ENCODE results near the gene PAQR7.
"Not testable (repeated sequence)": the region's sequence is repeated elsewhere in the genome, so short reads cannot be mapped to it uniquely, and the experiment has no call there.

PAQR7 gene

DNA sequence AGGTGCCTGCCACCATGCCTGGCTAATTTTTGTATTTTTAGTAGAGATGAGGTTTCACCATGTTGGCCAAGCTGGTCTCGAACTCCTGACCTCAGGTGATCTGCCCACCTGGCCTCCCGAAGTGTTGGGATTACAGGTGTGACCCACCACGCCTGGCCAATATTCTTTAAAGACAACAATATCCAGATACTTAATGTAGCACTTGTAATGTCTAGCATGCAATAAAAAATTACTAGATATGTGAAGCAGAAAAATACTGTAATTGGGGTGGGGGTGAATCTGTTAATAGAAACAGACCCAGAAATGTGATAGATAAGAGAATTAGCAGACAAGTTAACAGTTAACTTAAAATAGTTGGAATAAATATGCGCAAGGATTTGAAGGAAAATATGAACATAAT, 35.7 kb downstream of the PAQR7 start:
- DNase-seq: not testable (repeated sequence)

DNA sequence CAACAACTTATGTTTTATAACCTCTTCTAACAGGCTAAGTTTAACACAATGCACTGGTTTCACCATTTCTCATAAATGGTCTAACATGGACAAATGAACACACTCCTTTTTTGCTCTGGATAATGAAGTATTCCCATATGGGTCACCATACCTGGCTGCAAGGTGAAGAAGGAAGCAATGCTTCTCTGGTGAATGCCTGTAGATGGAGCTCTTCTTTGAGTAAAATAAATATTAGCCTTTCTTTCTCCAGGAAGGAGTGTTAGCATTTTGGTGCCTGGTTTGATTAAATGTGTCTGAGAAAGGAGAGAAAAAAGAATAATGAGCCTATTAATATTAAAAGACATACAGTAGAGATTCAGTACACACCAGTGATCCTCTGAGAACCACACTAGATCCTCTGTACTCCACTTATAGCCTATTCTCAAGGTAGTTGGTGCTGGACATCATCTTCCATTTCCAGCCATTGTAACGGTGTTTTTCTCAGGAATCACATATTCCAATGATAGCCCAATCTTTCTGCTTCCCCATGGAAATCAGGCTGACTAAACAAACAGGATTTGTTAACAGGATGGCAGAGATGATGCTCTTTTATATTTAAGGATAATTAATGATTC, 38.1 kb downstream of the PAQR7 start:
- no peak for DNase-seq

DNA sequence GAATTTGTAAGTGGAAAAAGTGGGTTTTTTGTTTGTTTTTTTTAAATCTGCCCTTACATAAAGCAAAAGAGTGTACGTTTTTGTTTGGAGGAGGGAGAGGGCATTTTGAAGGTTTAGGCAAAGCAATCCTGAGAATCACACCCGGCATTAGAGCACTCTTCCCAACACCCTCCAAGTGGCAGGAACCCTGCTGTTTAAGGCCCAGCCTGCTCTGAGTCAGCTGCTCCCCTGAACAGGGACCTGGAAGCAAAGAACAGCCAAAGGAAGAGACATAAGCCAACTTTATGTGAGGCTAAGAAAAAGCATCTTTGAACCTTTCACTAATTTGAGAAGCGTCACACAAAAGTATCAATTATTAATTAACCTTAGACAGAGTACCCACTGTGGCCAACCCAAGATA, 38.8 kb downstream of the PAQR7 start:
- DNase-seq: no peak

GRCh38 chr1:25834894-25835293, 40.6 kb downstream of the PAQR7 start:
- no peak for DNase-seq

DNA sequence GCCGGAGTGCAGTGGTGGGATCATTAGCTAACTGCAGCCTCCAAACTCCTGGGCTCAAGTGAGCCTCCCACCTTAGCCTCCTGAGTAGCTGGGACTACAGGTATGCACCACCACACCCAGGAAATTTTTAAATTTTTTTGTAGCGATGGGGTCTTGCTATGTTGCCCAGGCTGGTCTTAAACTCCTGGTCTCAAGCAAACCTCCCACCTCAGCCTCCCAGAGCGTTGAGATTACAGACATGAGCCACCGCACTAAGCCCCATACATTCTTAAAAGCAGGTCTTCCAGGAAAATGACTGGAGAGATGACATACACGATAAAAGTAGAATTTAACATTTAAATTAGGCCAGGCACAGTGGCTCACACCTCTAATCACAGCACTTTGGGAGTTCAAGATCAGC, 42.4 kb downstream of the PAQR7 start:
- no peak for DNase-seq

DNA sequence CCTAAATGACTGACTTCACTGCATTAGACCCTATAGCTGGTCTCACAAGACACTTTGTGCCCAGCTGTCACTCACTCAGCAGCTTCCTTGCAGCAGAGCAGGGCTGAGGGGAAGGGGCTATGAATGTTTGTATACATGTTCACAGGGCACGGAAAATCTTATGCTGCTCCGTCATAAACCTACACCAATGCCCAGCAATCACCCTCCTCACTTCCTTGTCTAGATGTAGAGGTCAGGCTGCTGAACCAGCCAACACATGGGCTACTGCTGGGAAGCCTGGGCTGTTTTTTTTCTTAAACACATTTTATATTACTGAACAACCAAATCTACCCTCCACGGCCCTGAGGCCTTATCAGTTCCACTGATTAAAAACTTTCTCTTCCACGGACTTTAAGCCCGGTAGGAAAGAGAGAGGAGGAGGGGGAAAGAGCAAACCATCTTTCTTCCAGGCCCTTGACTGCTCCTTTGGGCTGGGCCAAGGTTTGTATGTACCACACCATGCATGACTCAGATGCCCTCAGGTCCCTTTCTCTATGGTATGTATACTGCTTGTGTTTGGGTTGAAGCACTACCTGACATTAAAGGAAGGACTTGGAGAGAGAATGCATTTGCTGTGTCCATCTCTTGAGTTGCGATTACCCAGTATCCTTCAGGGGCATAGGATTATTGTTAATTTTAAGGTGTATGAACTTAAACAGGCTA, 43.0 kb downstream of the PAQR7 start:
- no peak for DNase-seq

- DNase-seq: no peak
Observed at GRCh38 chr1:25831569-25832196, 43.8 kb downstream of the PAQR7 start.

DNA sequence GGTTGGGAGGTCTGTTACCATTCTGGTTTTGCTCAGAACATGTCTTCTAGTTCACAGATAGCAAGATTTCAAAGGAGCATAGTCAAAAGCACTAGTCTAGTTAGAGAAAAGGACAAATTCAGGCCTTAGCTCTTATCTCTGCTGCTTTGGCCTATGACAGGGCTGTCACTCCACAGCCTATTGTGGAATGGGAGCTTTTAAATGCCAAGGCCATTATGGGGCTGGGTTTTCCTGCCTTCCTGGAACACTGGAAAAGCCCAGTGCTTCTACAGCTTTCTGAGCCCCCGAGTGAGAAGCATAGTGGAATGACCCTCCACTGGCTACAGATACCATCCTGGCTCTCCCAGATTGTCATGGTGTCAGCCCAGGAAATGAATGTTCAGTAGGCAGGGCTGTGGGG, 46.5 kb downstream of the PAQR7 start:
- DNase-seq: no peak

GRCh38 chr1:25828491-25828890, 47.0 kb downstream of the PAQR7 start:
- no peak for DNase-seq

DNA sequence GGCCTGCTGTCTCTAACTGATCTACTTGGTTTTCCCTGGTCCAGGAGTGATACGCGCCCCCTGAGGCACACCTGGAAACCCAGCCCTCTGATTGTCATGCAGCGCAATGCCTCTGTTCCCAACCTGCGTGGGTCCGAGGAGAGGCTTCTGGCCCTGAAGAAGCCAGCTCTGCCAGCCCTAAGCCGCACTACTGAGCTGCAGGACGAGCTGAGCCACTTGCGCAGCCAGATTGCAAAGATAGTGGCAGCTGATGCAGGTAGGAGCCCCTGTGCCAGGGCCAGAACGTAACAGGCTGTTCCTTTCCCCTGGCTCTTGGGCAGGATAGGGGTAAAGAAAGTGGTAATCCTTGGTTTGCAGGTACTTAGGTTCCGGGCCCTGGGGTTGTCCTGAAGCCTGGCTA, 48.9 kb downstream of the PAQR7 start:
- DNase-seq: no peak

- DNase-seq: no peak
Observed at GRCh38 chr1:25825605-25826004, 49.9 kb downstream of the PAQR7 start.

DNA sequence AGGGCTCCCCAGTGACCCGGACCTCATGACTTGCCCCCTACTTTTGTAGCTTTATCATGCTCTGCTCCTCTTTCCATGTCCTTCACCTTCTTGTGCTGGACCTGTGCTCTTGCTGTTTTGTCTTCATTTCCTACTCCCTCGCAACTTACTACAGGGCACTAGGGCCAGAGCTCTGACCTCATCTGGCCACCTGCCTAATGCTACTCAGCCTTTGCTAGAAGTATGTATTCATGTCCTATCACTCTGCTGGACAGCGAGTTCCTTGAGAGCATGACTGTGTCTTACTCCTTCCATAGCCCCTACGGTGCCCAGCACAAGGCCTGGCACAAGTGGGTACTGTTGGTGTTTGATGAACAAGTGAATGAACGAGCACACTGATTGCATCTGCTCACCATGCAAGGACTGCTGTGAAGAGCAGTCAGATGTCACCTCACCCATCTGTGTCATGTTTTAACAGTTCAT, 53.8 kb downstream of the PAQR7 start:
- DNase-seq: no peak

DNA sequence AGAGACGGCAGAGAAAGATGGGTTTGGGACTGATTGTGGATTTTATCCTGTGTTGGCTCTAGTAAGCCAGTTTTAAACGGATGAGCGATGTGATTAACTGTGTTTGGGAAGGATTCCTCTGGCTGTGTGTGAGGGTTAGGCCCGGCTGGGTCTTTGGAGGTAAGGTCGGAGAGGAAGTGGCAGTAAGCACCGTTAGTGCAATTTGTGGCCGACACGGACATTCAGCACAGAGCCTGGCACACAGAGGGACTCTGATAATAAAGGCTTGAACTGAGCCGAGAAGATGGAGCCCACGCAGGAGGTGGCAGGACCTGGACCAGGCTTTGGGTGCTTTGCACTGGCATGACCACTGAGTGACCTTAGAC, 54.4 kb downstream of the PAQR7 start:
- no peak for DNase-seq

- peak; percentile 11 for DNase-seq
Observed at GRCh38 chr1:25820247-25821111, 55.0 kb downstream of the PAQR7 start.

- DNase-seq: peak; percentile 70
Observed at GRCh38 chr1:25819491-25820246, 55.8 kb downstream of the PAQR7 start, which contains the start of gene MTFR1L. Gene MTFR1L, plus strand, starts transcription at chr1:25819954. Its CDS starts 3,151 bp downstream, at chr1:25823105.

GRCh38 chr1:25818569-25818968, 56.9 kb downstream of the PAQR7 start:
- DNase-seq: no peak

DNA sequence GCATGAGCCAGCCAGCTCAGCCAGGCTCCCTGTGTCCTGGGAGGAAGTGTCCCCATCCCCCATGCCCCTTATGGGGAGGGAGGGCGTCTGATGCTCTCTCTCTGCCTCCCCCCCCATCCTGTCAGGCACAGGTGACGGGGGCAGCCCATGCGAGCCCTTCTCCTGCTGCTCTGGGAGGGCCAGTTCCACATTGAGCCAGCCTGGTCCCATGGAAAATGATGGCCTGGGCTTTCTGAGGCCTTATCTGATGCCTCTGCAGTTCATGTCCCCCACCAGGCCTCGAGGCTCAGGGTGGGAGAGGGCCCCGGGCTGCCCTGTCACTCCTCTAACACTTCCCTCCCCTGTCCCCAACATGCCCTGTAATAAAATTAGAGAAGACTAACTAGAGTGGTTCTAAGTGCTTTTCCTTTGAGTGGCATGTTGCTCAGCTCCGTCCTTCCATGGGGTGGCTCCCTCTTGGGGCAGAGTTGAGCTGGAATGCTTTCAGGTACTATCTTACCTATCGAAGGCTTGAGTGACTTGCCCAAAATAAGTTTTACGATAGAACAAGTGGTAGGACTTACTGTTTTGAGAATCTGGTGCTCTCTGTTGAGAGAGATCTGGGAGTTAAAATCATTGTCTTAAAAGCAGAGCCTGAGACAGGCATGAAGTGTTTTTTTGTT, 57.5 kb downstream of the PAQR7 start:
- peak; percentile 13 for DNase-seq

DNA sequence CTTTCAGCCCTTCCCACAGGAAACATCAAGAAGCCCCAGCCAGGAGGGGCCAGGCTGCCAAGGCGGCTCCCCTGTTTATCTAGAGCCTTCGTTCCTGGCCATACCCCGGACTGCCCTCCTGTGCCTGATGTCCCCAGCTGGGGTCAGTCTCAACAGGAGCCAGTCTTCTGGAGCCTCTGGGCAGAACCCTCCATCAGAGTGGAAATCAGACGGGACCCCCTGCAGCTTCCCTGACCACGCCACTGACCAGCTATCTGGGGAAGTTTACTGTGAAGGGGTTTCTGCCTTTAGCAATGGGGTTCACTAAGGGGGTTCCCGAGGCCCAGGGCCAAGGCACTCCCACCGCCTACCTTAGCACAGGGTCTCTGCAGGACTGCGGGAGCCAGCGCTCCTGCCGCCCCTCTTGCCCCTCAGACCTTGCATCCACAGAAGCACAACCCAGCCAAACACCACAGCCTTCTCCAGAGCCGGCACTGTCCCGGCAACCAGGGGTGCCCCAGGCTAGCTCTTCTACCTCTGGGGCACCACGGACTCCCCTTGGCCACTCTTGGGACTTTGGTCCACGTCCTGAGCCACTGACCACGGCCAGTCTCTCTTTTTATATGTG, 59.3 kb downstream of the PAQR7 start:
- DNase-seq: no peak

DNA sequence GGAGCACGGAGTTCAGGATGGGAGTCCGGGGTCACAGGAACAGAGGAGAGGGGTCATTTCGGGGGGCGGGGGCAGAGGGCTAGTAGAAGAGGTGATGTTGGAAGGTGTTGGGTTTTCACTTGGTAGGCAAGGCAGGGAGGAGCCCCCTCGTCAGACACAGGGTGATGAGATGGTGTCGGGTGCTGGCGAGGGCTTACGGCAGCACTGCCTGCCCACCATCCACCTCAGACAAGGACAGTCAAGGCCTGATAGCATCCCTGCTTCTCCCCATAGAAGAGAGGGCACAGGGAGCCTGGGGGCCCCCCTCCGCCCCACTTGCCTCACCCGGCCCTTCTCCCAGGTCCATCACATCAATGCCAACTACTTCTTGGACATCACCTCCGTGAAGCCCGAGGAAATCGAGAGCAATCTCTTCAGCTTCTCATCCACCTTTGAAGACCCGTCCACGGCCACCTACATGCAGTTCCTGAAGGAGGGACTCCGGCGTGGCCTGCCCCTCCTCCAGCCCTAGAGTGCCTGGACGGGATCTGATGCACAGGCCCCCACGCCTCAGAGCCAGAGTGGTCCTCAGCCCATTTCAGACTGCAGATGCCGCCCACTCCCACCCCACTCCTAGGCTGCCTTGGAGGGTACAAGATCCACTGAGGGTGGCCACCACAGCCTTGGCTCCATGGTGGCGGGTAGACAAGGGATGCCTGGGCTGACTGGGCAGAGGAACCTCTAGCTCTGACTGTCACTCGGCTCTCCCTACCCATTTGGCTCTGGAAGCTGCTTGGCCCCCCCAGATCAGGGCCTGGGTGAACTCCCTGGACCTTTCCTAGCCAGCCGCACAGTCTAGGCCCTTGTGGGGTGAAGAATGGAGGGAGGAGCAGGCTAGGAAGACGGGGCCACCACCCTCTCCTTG, 60.0 kb downstream of the PAQR7 start:
- DNase-seq: no peak

DNA sequence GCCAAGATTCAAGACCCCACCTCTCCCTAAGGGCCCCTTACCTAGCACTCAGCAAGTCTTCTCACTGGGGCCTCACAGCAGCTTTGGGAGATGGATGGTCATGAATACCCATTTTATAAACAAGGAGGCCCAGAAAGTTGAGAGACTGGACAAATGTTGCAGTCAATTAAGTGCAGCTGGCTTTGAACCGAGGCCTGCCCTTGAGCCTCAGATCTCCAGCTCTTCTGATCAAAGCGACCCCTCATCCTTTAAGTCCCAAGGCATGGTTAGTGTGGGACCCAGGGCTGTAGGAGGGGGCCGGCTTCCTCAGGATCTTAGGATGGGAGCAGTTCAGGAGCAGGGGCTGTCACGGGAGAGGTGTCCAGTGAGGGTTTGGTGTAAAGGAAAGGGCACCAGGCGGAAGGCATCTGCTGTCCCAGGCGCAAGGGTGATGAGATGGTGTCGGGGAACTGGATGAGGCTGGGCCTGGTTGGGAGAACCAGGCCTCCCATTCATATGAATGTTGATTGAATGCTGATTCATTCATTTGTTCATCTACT, 60.9 kb downstream of the PAQR7 start:
- DNase-seq: no peak
